Lower leg skin (tissue), 4 donors: Measurements from ENCODE around the gene TUBGCP3. TPM values are rescaled to one million over a fixed set of nuclear protein-coding genes. Genes with fewer than 3 reads are reported as not detected.

ENCODE experiments used
- DNase-seq, 2 donors: peaks; one replicate each; pipeline ENCODE4 v3.0.0-alpha.2; 2019; ENCODE audit warnings: low spot score in 2 of 2
- H3K4me3 ChIP-seq: fragments of 200-600 bp; sonication (generic); 2 replicates; pipeline ENCODE4 v1.5.1; 2017; ENCODE audit warnings: mild to moderate bottlenecking, low read depth; ENCODE audit not compliant: poor library complexity, severe bottlenecking
- POLR2A ChIP-seq, 2 donors: fragments of 450-650 bp; IDR thresholded peaks; one replicate each; pipeline ENCODE4 v1.6.1; 2016 to 2017; ENCODE audit warnings: antibody characterized with exemption in 2 of 2, mild to moderate bottlenecking in 1 of 2, moderate library complexity in 1 of 2
- WGBS, 2 donors: methylation state at CpG; one replicate each; pipeline ENCODE4 v1.1.5; 2018; 5-methylcytosine and 5-hydroxymethylcytosine counted together
- intact Hi-C: fragments of 100-400 bp; cut with DNase I; formaldehyde crosslinking; loops from one replicate; pipeline ENCODE4 v1.15.0; 2023; ENCODE audit warnings: low total_unique reads
- total RNA-seq, 4 donors: library from RNA; depleted of rRNA; stranded (reverse); fragments of >200 nt; gene quantifications; one replicate each; pipeline ENCODE4 v1.1.0, GENCODE V29; 2016
- TF ChIP-seq, protein P1 (sequence below), 3 donors: fragments of 450-650 bp; IDR thresholded peaks; one replicate each; pipeline ENCODE4 v1.5.1; 2016; ENCODE audit warnings: antibody characterized with exemption in 3 of 3, mild to moderate bottlenecking in 3 of 3, moderate library complexity in 2 of 3

TUBGCP3 gene
- total RNA-seq, 4 donors from 2014 or later, result 20.0 to 35.4 (median 22.9) TPM

DNA sequence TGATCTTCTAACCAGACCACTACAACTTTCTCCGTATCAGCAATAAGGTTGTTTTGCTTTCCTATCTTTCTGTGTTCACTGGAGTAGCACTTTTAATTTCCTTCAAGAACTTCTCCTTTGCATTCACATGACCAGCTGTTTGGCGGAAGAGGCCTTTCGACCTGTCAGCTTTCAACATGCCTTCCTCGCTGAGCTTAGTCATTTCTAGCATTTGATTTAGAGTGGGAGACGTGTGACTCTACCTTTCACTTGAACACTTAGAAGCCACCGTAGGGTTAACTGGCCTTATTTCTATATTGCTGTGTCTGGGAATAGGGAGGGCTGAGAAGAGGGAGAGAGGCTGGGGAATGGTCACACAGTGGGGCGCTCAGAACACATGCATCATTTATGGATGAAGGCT is 104.7 kb downstream of the TUBGCP3 start:
- no peak for TF ChIP-seq POLR2A (IDR thresholded peaks at IDR 0.05)
- TF ChIP-seq, protein P1, sequence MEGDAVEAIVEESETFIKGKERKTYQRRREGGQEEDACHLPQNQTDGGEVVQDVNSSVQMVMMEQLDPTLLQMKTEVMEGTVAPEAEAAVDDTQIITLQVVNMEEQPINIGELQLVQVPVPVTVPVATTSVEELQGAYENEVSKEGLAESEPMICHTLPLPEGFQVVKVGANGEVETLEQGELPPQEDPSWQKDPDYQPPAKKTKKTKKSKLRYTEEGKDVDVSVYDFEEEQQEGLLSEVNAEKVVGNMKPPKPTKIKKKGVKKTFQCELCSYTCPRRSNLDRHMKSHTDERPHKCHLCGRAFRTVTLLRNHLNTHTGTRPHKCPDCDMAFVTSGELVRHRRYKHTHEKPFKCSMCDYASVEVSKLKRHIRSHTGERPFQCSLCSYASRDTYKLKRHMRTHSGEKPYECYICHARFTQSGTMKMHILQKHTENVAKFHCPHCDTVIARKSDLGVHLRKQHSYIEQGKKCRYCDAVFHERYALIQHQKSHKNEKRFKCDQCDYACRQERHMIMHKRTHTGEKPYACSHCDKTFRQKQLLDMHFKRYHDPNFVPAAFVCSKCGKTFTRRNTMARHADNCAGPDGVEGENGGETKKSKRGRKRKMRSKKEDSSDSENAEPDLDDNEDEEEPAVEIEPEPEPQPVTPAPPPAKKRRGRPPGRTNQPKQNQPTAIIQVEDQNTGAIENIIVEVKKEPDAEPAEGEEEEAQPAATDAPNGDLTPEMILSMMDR (IDR thresholded peaks at IDR 0.05), result no peak
- DNase-seq, result no peak
- intact Hi-C loops, result no loop called here
- 95% methylated on average over 7 of the region's 7 CpGs for WGBS, 2 donors
- H3K4me3 ChIP-seq, result no peak overlapping the region

DNA sequence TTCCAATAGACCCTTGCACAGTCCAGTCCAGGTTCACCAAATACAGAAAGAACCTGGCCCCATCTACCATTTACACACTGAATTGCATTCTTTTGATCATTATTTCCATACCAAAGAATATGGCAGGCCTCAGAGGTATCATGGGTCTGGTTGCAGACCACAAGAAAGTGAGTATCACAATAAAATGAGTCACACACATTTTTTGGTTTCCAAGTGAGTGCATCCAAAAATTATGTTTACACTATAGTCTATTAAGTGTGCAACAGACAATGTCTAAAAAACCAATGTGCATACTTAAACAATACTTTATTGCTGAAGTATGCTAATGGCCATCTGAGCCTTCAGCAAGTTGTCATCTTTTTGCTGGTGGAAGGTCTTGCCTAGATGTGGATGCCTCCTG is 106.5 kb downstream of the TUBGCP3 start:
- DNase-seq, result no peak
- intact Hi-C loops, result no loop called here
- TF ChIP-seq, protein P1 (IDR thresholded peaks at IDR 0.05), result no peak
- TF ChIP-seq POLR2A (IDR thresholded peaks at IDR 0.05), result no peak
- no peak overlapping the region for H3K4me3 ChIP-seq

DNA sequence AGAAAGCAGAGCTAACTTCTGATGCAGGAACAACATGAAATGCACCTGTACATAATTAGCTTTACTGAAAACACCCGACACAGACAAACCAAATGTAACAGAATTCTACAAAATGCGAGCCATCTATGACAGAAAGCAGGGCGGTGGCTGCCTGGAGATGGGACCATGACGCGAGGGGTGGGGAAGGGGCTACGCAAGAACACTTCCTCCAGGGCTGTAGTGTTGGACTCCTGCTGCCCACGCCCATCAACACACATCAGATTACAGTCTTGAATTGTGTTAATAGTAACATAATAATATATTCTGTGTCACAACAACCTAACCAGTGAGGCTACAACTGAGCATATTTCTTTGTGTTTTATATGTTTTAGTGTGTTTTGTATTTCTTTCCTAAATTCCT is 108.6 kb downstream of the TUBGCP3 start:
- TF ChIP-seq, protein P1 (IDR thresholded peaks at IDR 0.05), result no peak
- TF ChIP-seq POLR2A (IDR thresholded peaks at IDR 0.05), result no peak
- WGBS, 2 donors, result 87 to 89% methylated on average over 7 of the region's 7 CpGs
- no peak for DNase-seq
- intact Hi-C loops, result no loop called here
- no peak overlapping the region for H3K4me3 ChIP-seq

DNA sequence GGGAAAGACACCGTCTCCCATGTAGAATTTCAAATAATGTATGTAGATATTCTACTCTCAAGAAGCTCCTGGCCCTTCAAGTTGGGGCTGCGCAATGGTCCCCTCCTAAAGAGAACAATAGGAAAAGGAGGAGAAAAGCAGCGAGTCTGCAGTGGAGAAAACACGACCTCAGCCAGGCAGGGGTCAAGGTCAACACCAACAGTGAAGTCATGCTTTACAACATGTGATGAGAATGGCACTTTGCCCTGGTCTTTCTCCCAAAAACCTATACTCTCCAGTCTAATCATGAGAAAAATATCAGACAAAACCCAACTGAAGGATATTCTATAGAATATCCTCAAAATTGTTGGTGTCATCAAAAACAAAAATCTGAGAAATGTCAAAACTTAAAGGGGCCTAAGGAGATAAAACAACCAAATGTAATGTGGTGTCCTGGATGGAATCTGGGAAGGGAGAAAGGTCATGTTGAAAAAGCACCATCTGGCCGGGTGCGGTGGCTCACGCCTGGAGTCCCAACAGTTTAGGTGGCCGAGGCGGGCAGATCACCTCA is 110.8 kb downstream of the TUBGCP3 start:
- no peak for TF ChIP-seq POLR2A (IDR thresholded peaks at IDR 0.05)
- TF ChIP-seq, protein P1 (IDR thresholded peaks at IDR 0.05), result no peak
- intact Hi-C loops, result no loop called here
- H3K4me3 ChIP-seq, result no peak overlapping the region
- no peak for DNase-seq
- 86 to 89% methylated on average over 9 of the region's 9 CpGs for WGBS, 2 donors

DNA sequence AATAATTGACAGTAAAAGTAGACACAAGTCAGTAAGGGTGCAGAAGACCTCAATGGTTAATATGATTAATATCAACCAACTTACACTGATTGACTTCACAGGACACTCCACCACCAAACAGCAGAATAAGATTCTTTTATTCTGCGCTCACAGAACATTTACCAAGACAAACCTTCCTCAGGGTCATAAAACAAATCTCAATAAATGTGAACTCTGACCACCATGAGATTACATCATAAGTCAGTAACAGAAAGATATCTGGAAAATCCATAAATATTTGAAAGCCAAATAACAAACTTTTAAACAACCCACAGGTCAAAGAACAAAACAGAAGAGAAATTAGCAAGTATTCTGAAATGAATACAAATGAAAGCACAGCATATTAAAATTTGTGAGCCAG is 112.1 kb downstream of the TUBGCP3 start:
- TF ChIP-seq, protein P1 (IDR thresholded peaks at IDR 0.05), result no peak
- TF ChIP-seq POLR2A (IDR thresholded peaks at IDR 0.05), result no peak
- H3K4me3 ChIP-seq, result no peak overlapping the region
- intact Hi-C loops, result no loop called here
- WGBS, 2 donors, result 89 to 96% methylated on average over 1 of the region's 1 CpG
- DNase-seq, result no peak

DNA sequence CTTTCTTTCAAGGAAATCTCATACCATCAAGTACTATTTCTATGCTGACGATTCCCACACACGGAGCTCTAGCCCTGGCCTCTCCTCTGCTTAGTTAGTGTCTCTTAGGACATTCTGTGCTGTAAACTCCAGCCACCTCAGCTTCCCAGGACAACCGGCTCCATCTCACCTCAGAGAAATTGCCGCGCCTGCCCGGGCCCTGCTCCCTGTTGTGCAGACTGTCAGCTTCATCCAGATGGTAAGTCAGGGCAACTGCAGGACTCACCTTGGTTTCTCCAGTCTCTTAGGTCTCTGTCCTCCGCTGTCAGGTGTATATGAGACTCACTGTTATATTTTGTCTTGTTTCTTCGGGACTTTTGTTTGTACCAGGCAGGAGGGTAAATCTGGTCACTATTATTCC is 113.1 kb downstream of the TUBGCP3 start:
- no peak for DNase-seq
- no peak for TF ChIP-seq POLR2A (IDR thresholded peaks at IDR 0.05)
- TF ChIP-seq, protein P1 (IDR thresholded peaks at IDR 0.05), result no peak
- H3K4me3 ChIP-seq, result no peak overlapping the region
- 79% methylated on average over 8 of the region's 8 CpGs for WGBS, 2 donors
- intact Hi-C loops, result no loop called here
